GM12873 (cell line): ENCODE data around the gene SAMM50.

ENCODE experiments used
- CTCF ChIP-seq: IDR thresholded peaks from 2 replicates; pipeline ENCODE4 v1.5.1; 2012; ENCODE audit warnings: low read depth, mild to moderate bottlenecking, moderate library complexity, low read length, control low read depth; ENCODE audit not compliant: insufficient read depth; ENCODE audit errors: missing control alignments

Gene SAMM50

GRCh38 chr22:43957871-43958270 is 2.6 kb downstream of the SAMM50 start:
- TF ChIP-seq CTCF: no peak

DNA sequence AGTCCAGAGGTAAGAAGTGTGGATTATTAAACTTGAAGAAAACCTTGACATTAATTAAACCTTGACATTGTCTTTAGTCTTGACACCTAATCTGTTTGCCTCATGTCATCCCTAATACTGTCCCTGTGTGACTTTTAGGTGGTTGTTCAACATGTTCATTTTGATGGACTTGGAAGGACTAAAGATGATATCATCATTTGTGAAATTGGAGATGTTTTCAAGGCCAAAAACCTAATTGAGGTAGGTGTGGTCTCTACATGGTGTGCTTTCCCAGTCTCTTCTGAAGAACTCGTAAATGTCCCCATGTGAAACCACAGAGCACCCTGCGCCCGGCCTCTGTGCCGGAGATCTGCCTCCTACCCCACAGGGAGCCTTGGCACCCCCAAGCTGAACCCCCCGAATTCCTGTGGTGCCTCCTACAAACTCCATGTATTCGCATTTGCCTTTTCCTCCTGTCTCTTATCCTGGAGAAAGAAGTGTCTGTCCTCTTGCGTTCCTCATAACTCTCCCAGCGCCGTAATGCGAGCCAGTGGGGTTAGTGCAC is 9.1 kb downstream of the SAMM50 start:
- TF ChIP-seq CTCF: no peak

DNA sequence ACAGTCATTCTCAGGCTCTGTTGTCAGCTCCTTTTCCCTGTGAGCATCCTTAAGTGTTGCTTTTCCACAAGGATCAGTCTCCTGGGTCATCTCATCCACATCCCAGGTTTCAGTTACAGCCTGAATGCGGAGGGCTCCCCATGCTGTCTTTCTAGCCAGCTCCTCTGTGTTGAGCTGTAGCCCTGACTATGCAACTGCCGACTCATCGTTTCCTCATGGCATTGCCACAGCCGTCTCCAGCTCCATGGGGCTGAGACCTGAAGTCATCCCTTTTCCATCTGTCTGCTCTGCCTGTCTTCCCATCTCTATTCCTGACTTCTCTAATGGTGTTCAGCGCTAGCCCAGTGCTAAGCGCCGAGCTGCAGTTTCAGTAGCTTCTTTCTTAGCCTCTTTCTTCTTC is 11.8 kb downstream of the SAMM50 start:
- TF ChIP-seq CTCF: no peak

- no peak for TF ChIP-seq CTCF
These were observed 13.4 kb downstream of the SAMM50 start for GRCh38 chr22:43968614-43969013.

GRCh38 chr22:43969021-43969878 is 14.0 kb downstream of the SAMM50 start:
- TF ChIP-seq CTCF: no peak

- TF ChIP-seq CTCF: no peak
These were observed 14.9 kb downstream of the SAMM50 start for GRCh38 chr22:43969989-43970755.

DNA sequence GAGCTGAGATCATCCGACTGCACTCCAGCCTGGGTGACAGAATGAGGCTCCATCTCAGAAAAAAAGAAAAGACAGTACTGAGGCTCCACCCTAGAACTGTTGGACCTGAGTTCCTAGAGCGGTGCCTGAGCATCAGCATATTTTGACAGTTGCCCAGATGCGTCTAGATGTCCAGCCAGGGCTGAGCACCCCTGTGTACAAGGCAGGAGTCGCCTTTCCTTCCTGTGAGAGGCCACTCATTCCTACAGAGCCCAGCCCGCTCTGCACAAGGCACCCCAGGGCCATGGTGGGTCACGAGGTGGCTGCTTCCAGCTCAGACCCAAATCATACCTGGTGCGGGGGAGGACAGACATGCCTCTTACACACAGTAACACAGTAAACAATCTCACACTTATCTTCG is 15.9 kb downstream of the SAMM50 start:
- TF ChIP-seq CTCF: no peak
